ENCODE data around the gene NPTN.

Gene NPTN

GRCh38 chr15:73633111-73633990 is at the start of gene NPTN:
Gene NPTN, minus strand, starts transcription at chr15:73633389. Its CDS starts 174 bp downstream, at chr15:73633215.
- Histone ChIP-seq H3K27ac (peak within 1 kb of the TSS; percentile 91 to 99), H3K4me3 (peak within 1 kb of the TSS; percentile 97)
- TF ChIP-seq CTCF (IDR thresholded peaks at IDR 0.05) = no peak
- peak; percentile 99 for DNase-seq (ENCODE audit: low spot score)

GRCh38 chr15:73682600-73683090 is 49.5 kb upstream of the NPTN start:
- TF ChIP-seq CTCF (IDR thresholded peaks at IDR 0.05) = no peak
- DNase-seq (ENCODE audit: low spot score) = no peak

GRCh38 chr15:73681856-73682599 is 48.8 kb upstream of the NPTN start:
- no peak for DNase-seq (ENCODE audit: low spot score)
- peak overlapping the region in 1 of 2 donors; percentile 65 for H3K27ac ChIP-seq
- no peak for TF ChIP-seq CTCF (IDR thresholded peaks at IDR 0.05)

More at GRCh38 chr15:73682600-73683090, 49.5 kb upstream of the NPTN start:
- Histone ChIP-seq H3K27ac (peak overlapping the region in 1 of 2 donors; percentile 65), H3K4me3 (no peak overlapping the region)

GRCh38 chr15:73681063-73681462 is 47.9 kb upstream of the NPTN start:
- Histone ChIP-seq H3K4me3 (no peak overlapping the region), H3K27ac (no peak overlapping the region)
- DNase-seq (ENCODE audit: low spot score) = no peak
- TF ChIP-seq CTCF (IDR thresholded peaks at IDR 0.05) = no peak

More at GRCh38 chr15:73681856-73682599, 48.8 kb upstream of the NPTN start:
- no peak overlapping the region for H3K4me3 ChIP-seq

- Histone ChIP-seq H3K4me3 (no peak overlapping the region), H3K27ac (no peak overlapping the region)
- no peak for DNase-seq (ENCODE audit: low spot score)
- TF ChIP-seq CTCF (IDR thresholded peaks at IDR 0.05) = no peak
Observed at GRCh38 chr15:73680549-73680948, 47.4 kb upstream of the NPTN start.

GRCh38 chr15:73679964-73680363 is 46.8 kb upstream of the NPTN start:
- Histone ChIP-seq H3K4me3 (no peak overlapping the region), H3K27ac (no peak overlapping the region)
- no peak for TF ChIP-seq CTCF (IDR thresholded peaks at IDR 0.05)
- DNase-seq (ENCODE audit: low spot score) = no peak
